Lung microvascular endothelial cell (primary cell): Measurements from ENCODE around the gene ANXA4. TPM values are rescaled to one million over a fixed set of nuclear protein-coding genes. Genes with fewer than 3 reads are reported as not detected.

Source experiments
- DNase-seq, 2 donors: peaks; one replicate each; pipeline versions ENCODE4 v3.0.0 to v3.0.0-alpha.2; 2010; ENCODE audit warnings: low read depth in 2 of 2
- total RNA-seq: library from RNA; depleted of rRNA; stranded (reverse); fragments of >200 nt; gene quantifications from 2 replicates; pipeline ENCODE4 v1.2.1, GENCODE V29; 2014

The ANXA4 gene
- total RNA-seq = 41.8 and 52.2 TPM in 2 replicates

- peak; percentile 60 to 63 for DNase-seq
Observed at GRCh38 chr2:69741575-69742321, at the start of gene ANXA4. Gene ANXA4 (plus strand): TSS chr2:69742134. CDS start chr2:69781566, 39,432 bp downstream.

- no peak for DNase-seq
Observed at GRCh38 chr2:69692424-69692823, 49.5 kb upstream of the ANXA4 start.

GRCh38 chr2:69693059-69693774 lies 48.7 kb upstream of the ANXA4 start:
- no peak for DNase-seq

GRCh38 chr2:69693775-69694450 lies 48.0 kb upstream of the ANXA4 start:
- no peak for DNase-seq

GRCh38 chr2:69694894-69695849 lies 46.8 kb upstream of the ANXA4 start:
- DNase-seq = peak in 1 of 2 donors; percentile 74

GRCh38 chr2:69695850-69696216 lies 46.1 kb upstream of the ANXA4 start:
- DNase-seq = no peak

GRCh38 chr2:69700381-69700780 lies 41.6 kb upstream of the ANXA4 start:
- DNase-seq = no peak

GRCh38 chr2:69701100-69701945 lies 40.6 kb upstream of the ANXA4 start:
- DNase-seq = no peak

- DNase-seq = no peak
Observed at GRCh38 chr2:69703189-69703588, 38.7 kb upstream of the ANXA4 start.

- no peak for DNase-seq
Observed at GRCh38 chr2:69704446-69704845, 37.5 kb upstream of the ANXA4 start.

- DNase-seq = no peak
Observed at GRCh38 chr2:69709290-69709689, 32.6 kb upstream of the ANXA4 start.

GRCh38 chr2:69711971-69712370 lies 30.0 kb upstream of the ANXA4 start:
- no peak for DNase-seq

GRCh38 chr2:69714024-69714423 lies 27.9 kb upstream of the ANXA4 start:
- DNase-seq = no peak

- peak; percentile 85 to 89 for DNase-seq
Observed at GRCh38 chr2:69714539-69715220, 27.3 kb upstream of the ANXA4 start.

- no peak for DNase-seq
Observed at GRCh38 chr2:69715964-69716363, 26.0 kb upstream of the ANXA4 start.

- no peak for DNase-seq
Observed at GRCh38 chr2:69716555-69717120, 25.3 kb upstream of the ANXA4 start.

GRCh38 chr2:69717186-69717585 lies 24.7 kb upstream of the ANXA4 start:
- DNase-seq = no peak

GRCh38 chr2:69717861-69718273 lies 24.1 kb upstream of the ANXA4 start:
- no peak for DNase-seq

GRCh38 chr2:69718338-69718965 lies 23.5 kb upstream of the ANXA4 start:
- no peak for DNase-seq
